NT2/D1 (cell line): ENCODE measurements around the gene TUT1.
"Not testable (repeated sequence)": the region's sequence is repeated elsewhere in the genome, so short reads cannot be mapped to it uniquely, and the experiment has no call there.

Experiments
- DNase-seq: peaks from one replicate; pipeline ENCODE4 v3.0.0-alpha.2; 2011; ENCODE audit warnings: low read depth, low spot score
- H3K27me3 ChIP-seq: 2 replicates; pipeline ENCODE4 v1.6.0; 2011; ENCODE audit warnings: mild to moderate bottlenecking; ENCODE audit not compliant: insufficient read length, insufficient read depth
- H3K36me3 ChIP-seq: 2 replicates; pipeline ENCODE4 v1.6.1; 2011; ENCODE audit warnings: mild to moderate bottlenecking, low read length, mixed read lengths; ENCODE audit not compliant: insufficient read depth, insufficient read length
- H3K4me1 ChIP-seq: 2 replicates; pipeline ENCODE4 v1.5.1; 2011; ENCODE audit not compliant: insufficient read depth, insufficient read length
- H3K4me3 ChIP-seq: 2 replicates; pipeline ENCODE4 v1.5.1; 2011; ENCODE audit warnings: low read depth; ENCODE audit not compliant: insufficient read length
- H3K9ac ChIP-seq: 2 replicates; pipeline ENCODE4 v1.6.0; 2011; ENCODE audit warnings: low read depth; ENCODE audit not compliant: insufficient read length
- H3K9me3 ChIP-seq: 2 replicates; pipeline ENCODE4 v1.5.1; 2011; ENCODE audit warnings: mild to moderate bottlenecking, low read length; ENCODE audit not compliant: insufficient read depth
- SUZ12 ChIP-seq: IDR thresholded peaks from 2 replicates; pipeline ENCODE4 v1.6.1; 2011; ENCODE audit not compliant: insufficient read length, insufficient read depth; ENCODE audit errors: extremely low read depth
- YY1 ChIP-seq: IDR thresholded peaks from 2 replicates; pipeline ENCODE4 v1.6.1; 2011; ENCODE audit not compliant: insufficient read length, insufficient read depth
- ZNF274 ChIP-seq: IDR thresholded peaks from 2 replicates; pipeline ENCODE4 v1.6.1; 2011; ENCODE audit warnings: mild to moderate bottlenecking, low read depth, low read length

TUT1 gene

DNA sequence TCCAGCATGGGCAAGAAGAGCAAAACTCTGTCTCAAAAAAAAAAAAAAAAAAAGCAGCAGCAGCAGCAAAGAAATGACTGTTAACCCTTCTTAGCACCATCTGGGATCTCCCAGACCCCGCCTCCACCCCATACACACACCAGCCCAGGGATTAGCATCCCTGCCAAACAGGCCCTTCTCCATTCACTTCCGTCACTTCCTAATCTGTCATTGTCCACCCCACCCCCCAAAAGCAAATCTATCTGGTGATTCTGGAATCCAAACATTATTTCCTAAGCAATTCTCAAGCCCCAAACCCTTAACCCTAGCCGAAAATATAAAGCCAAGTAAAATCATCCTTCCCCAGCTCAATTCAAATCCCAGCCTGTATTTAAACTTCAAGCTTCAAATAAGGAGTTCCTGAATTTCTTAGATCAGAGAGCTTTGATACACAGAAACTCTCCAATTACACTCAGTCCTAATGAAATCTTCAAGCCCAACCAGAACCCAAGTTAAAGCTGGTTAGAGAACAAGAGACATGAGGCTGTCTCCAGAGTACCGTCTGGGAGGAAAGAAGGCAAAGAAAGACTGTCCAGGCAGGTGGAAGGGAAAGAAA is 38.7 kb downstream of the TUT1 start:
- H3K9me3 ChIP-seq: no peaks in the 10 kb centered on the region
- no peak for DNase-seq
- peak overlapping the region; percentile 8 for H3K4me3 ChIP-seq
- H3K9ac ChIP-seq: peak overlapping the region; percentile 74
- H3K36me3 ChIP-seq: peaks cover 30% of the 10 kb centered on the region
- H3K27me3 ChIP-seq: no peaks in the 10 kb centered on the region
- no peak for TF ChIP-seq SUZ12
- no peak for TF ChIP-seq ZNF274
- TF ChIP-seq YY1: no peak
- peaks cover 46% of the 10 kb centered on the region for H3K4me1 ChIP-seq

- not testable (repeated sequence) for H3K9ac ChIP-seq, DNase-seq, H3K9me3 ChIP-seq, H3K4me3 ChIP-seq, H3K36me3 ChIP-seq, H3K27me3 ChIP-seq
- peaks cover 31% of the 10 kb centered on the region for H3K4me1 ChIP-seq
These were observed 40.8 kb downstream of the TUT1 start for GRCh38 chr11:62550478-62550877.

DNA sequence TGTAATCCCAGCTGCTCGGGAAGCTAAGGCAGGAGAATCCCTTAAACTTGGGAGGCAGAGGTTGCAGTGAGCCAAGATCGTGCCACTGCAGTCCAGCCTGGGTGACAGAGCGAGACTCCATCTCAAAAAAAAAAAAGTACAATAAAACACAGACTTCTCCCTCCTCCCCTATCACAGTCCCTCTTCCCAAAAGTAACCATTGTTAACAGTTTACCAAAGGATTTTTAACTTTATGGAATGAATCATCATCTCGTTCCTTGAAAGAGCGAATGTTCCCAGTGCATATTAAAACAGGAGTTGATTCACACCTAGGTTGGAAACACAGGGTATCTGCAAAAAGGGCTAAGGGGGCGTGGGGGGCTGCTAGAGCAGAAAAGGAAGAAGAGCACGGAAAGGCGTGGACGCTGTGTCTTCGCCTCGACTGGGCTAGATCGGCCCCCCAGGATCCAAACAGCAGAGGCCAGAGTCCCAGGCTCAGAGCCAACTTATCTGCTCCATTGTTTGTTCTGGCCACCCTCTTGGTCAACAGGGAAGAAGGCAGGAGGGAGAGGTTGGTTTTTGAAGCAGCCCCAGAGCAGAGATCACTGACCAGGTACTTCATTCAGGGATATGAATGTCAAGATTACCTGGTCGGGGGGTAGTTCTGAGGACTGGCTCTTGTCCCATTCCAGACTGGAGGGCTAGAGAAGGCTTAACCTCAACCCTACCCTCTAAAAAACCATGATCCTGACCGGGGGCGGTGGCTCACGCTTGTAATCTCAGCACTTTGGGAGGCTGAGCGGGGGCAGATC is 42.6 kb downstream of the TUT1 start:
- no peak overlapping the region for H3K4me3 ChIP-seq
- H3K27me3 ChIP-seq: no peaks in the 10 kb centered on the region
- peaks cover 22% of the 10 kb centered on the region for H3K4me1 ChIP-seq
- H3K36me3 ChIP-seq: peaks cover 14% of the 10 kb centered on the region
- no peaks in the 10 kb centered on the region for H3K9me3 ChIP-seq
- no peak for DNase-seq
- no peak overlapping the region for H3K9ac ChIP-seq
- TF ChIP-seq YY1 (no peak), SUZ12 (no peak), ZNF274 (no peak)

DNA sequence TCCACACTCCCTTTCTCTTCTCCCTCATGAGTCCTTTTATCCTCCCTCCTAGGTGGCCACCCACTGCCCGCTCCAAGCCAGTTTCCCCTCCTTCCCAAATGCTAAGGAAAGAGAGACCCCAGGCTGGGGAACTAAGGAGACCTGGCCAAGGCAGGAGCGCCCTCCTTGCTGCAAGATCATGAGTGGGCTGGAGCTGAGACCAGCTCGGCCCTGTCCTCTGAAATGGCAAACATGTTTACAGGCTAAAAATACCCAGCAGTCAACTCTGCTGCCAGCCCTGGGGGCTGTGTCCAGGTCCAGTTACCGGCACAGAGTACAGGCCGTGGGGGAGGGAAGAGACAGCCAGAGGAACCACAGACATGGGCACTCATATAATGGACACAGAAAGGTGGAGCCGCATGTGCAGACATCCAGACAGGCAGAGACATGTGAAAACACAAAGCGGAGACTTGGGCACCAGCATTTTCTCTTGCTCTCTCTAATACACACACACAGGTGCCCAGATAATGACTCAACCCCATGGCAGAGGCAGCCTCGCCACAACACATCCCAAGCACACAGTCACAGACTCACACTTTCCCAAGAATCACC is 43.5 kb downstream of the TUT1 start:
- no peak for DNase-seq
- TF ChIP-seq YY1 (no peak), ZNF274 (no peak), SUZ12 (no peak)
- H3K4me3 ChIP-seq: peak overlapping the region; percentile 97

DNA sequence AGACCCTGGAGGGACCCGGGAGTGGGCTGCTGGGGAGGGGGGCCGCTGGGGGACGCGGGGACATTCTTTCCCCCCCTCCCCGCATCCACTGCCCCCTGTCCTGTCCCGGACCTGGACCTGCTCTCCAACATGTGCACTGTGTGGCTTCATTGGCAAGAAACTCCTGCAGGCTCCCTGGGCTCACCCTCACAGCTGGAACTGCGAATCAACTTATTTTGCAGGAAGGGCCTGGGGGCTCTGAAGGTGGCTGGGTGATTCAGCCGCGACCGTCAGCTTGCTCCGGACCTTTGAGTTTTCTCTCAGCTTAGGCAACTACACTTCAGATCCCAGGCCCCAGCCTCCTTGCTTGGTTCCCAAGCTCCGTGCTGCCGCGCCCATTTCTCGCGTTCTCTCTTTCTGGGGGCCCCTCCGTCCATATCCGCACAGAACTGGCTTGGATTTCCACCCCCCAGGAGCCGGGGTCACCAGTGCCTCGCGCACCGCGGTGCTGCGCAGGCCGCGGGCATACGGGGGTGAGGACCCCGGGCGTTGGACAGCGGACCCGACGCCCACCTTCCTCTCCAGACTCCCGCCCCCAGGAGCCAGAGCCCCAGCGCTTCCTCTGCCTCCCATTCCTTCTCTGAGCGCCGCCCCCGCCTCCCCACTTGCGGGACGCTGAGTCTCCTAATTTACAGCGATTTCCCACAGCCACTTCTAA is 44.2 kb downstream of the TUT1 start:
- TF ChIP-seq SUZ12 (no peak), YY1 (no peak), ZNF274 (no peak)
- Histone ChIP-seq H3K4me1 (peaks cover 27% of the 10 kb centered on the region), H3K9ac (peak overlapping the region; percentile 90), H3K4me3 (peak overlapping the region; percentile 97), H3K36me3 (peaks cover 28% of the 10 kb centered on the region), H3K27me3 (no peaks in the 10 kb centered on the region), H3K9me3 (no peaks in the 10 kb centered on the region)
- DNase-seq: no peak

More for the DNA sequence above, 43.5 kb downstream of the TUT1 start:
- peak overlapping the region; percentile 90 for H3K9ac ChIP-seq
- no peaks in the 10 kb centered on the region for H3K27me3 ChIP-seq
- H3K9me3 ChIP-seq: no peaks in the 10 kb centered on the region
- H3K36me3 ChIP-seq: peaks cover 22% of the 10 kb centered on the region
- H3K4me1 ChIP-seq: peaks cover 26% of the 10 kb centered on the region

DNA sequence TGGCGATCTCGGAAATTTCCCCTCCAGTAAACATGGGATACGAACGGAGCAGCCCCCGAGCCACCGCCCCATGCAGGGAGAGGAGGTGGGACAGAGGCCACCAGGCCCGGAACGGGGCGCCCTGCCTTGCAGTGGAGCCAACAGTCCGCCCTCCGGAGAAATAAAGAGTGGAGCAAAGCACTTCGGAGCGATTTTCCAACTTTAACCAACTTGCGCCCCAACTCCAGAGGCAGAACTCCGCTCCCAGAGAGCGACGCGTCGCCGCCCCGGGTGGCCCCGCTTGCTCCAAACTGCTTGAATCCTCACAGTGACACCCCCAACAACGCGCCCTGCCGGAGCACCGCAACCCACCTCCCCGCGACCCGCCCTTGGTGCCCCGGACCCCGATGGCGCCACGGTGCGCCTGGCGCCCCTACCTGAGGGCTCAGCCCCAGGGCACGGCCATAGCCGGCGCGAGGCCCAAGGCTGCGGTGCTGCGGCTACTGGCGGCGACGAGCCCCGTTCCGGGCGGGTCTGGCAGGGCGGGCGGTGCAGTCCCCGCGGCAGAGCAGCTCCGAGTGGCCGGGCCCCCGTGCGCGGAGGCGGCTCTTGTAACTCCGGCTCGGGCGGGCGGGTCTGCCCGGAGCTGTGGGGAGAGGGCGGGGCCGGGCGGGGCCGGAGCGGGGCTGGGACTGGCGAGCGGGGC is 44.9 kb downstream of the TUT1 start, which contains the start of gene AHNAK:
TSS of gene AHNAK (minus strand) at position 563 of the 685 bp plus-strand sequence. CDS start 10,708 bp downstream, outside the sequence.
- no peak for TF ChIP-seq ZNF274
- no peak for TF ChIP-seq YY1
- no peak for TF ChIP-seq SUZ12

More for the DNA sequence above, 44.9 kb downstream of the TUT1 start, which contains the start of gene AHNAK:
- Histone ChIP-seq H3K4me1 (peaks cover 25% of the 10 kb centered on the region), H3K36me3 (peaks cover 34% of the 10 kb centered on the region), H3K4me3 (peak within 1 kb of the TSS; percentile 97), H3K9ac (peak within 1 kb of the TSS; percentile 99), H3K9me3 (no peaks in the 10 kb centered on the region), H3K27me3 (no peaks in the 10 kb centered on the region)
- DNase-seq: no peak
